HG03342 (cell line): ENCODE data around the gene RFLNA.

Source experiments
- ATAC-seq: cut with Tn5 transposase; IDR thresholded peaks from one replicate; pipeline ENCODE4 v1.9.1; 2021; ENCODE audit warnings: mild to moderate bottlenecking, moderate library complexity; ENCODE audit not compliant: unreplicated experiment

RFLNA gene

DNA sequence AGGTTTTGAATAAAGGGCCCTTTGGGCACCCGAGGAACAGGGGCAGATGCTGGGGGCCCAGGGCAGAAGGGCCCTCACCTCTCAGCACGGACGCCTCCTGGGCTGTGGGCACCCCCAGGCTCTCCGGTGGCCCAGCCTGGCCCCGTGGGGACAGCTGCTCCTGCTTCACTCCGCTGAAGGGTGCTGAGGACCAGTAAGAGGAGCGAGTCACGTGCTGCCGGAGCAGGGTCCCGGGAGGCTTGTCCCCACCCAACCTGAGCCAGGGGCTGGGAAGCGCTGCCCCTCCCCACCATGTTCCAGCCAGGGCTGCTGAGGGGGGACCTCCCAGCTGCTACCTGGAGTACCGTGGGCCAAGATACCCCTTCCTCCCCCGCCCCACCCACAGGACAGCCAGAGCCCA is 59.5 kb downstream of the RFLNA start:
- ATAC-seq: no peak

DNA sequence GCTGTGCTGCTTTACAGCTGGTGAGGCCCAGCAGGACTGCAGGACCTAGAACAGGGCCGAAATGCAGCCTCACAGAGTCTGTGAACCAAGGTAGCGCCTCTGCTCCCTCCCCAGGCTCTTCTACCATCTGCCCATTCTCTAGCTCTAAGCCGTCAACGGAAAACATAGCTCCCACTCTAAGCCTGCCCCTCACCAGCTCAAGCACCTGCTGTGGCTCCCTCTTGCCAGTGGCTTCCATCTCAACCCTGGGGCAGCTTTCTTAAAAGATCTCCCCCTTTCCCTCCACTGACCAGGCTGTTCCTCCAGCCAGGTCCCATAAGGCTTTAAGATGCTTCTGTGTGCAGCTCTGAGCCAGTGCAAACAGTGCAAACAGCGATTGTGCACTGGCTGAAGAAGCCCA is 61.3 kb downstream of the RFLNA start:
- ATAC-seq: no peak

DNA sequence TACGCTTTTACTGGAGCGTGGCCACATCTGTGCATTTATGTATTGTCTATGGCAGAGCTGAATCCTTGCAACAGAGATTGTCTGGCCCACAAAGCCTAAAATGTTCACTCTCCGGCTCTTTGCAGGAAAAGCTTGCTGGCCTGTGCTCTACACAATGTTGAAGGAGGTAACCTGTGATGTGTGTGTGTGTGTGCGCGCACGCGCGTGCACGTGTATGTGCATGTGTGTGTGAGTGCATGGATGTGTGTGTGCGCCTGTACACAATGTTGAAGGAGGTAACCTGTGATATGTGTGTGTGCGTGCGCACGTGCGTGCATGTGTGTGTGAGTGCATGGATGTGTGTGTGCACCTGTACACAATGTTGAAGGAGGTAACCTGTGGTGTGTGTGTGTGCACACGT is 62.7 kb downstream of the RFLNA start:
- ATAC-seq: no peak

DNA sequence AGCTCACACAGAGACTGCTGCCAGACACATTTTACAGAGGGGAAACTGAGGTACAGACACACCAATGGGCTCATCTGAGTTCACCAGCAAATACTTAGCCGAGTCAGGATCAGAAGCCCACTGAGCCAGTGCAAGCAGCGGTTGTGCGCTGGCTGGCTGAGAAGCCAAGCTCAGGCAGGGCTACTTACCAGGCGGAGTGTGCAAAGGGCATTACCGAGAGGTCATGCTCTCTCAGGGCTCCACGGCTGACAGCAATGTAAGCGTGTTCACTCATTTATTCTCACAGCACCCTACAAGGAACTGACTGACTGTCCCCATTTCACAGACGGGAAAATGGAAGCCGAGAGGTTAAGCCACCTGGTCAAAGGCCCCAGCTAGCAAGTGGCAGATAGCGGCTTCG is 63.7 kb downstream of the RFLNA start:
- ATAC-seq: no peak

DNA sequence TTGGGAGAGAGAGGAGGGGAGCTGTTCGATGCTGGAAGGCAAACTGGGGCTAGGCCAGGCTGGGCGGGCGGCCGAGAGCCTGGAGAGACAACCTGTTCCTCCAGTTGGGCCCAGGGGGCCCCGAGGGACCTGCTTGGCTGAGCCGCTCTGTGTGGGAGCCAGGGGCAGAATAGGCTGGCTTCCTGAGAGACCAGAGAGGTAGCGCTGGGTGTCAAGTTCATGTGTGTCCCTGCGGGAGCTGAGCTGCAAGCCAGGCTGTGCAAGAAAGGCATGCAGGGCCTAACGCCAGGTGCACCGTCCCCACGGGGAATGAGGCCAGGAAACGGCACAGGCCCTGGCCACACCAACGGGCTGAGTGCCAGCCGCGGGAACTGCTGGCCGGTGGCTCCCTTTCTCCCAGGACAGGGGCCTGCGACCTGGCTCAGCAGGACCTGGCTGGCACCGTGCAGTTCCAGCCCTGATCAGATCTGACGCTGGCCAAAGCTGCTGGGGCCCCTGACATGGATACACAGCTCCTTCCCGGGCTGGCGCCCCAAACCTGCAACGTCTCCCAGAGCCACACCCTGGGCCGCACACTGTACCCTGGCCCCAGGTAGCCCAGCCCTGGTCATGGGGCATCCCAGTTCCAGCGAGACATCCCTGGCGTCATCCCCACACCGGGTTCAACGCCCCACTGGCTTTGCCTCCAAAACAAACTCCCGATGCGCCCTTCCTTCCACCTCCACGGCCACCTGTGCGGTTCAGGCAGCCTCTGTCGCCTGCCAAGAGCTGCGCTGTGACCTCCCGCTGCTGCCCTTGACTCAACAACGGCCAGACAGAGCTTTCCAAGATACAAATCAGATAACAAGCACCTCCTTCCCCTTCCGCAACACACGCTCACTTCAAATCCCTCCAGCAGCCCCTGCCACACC is 65.0 kb downstream of the RFLNA start:
- no peak for ATAC-seq

DNA sequence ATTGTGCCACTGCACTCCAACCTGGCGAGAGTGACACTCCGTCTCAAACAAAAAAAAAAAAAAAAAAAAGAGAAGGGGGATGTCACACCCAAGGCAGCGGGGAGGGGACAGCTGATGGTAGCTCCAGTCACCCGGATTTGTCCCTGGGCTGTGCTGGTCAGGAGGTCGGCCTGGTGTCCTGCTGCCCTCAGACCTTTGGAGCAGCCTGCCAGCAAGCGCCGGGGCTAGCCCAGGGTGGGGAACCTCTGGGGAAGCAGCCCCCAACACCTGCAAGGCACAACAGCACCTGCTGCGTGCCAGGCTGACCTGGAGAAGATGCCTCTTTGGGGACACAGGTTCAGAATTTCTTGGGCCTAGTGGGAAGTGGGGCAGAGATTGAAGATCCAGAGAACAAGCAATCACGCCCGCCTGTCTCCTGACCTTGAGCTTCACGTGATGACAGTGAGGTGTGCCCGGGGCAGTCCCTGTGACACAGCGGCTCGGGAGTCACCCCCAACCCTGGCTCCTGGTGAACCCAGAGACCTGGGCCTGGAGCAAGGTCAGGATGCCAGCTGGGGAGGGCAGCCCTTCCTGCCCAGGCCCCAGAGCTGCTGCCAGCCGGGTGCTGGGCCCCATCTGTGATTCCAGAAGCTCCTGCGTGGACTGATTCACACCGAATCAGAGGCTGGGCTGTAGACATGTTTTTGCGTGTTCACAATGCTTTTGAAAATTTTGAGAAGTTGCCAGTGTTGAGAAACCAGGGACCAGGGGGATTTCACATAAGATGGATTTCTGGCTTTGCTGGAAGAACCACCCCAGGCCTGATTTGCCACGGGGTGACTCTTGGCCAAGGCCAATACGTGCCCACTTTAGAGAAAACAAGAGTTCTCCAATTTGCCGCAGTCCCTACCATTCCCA is 66.4 kb downstream of the RFLNA start:
- ATAC-seq: no peak

DNA sequence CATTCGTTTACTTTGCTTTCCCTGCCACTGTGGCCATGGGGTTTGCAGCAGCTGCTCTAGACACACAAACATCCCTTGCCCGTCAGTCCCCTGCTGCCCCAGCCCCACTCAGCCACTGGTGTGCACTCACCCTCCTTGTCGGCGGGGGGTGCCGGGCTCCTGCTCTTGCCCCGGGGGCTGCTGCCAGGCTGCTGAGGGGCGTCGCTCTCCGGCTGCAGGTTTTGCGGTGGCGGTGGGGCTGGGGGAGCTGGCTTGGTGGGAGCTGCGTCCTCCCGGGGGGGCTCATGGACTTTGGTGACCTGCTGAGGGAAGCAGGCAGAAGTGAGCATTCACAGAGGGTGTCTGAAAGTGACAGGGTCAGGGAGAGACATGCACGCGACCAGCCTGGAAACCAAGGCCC is 67.1 kb downstream of the RFLNA start:
- no peak for ATAC-seq

DNA sequence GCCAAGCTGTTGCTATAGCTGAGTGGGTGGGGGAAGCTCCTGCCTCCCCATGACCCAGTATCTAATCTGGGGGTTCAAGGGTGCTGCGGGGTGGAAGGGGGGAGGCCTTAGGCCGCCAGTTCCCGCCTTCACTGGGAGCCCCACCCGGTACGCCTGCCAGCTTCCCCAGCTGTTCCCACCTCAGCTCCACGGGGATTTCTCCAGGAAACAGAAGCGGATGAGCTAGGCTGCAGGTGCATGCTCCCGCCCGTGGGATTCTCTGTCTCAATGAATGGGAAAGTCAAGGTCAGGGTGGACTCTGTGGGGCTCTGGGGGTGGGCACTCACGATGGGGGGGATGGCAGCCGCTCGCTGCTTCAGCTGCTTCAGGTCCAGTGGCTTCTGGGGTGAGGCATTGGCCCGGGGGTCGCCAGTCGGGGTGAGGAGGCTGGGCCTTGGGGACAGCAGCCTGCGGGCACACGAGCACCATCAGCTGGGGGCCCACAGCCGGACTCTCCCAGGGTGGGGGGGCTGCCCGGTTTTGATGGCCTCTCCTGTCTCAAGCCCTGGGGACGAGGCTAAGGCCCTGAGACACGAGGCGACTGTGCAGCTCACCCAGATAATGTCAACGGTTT is 68.6 kb downstream of the RFLNA start:
- no peak for ATAC-seq

DNA sequence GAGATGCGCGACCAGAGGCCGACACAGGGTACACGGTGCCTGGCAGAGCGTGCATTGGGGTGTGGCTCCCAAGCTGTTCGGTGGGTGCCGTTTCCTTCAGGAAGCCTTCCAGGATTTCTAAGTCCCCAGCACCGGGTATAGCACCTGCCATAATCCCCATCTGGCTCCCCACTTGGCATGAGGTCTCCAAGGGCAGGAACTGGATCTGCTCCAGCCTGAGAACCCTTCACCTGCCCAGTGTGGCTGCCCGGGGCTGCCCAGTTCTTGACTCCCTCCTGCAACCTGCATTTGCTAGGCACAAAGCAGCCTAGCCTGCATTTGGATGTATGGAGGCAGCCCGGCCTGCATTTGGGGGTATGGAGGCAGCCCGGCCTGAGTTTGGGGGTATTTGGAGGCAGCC is 69.7 kb downstream of the RFLNA start:
- no peak for ATAC-seq
